MM.1S (cell line): ENCODE data around the gene NTN1.

ENCODE experiments used
- DNase-seq: peaks from one replicate; pipeline ENCODE4 v3.0.0-alpha.2; 2015
- H2AFZ ChIP-seq: fragments of 300-600 bp; sonication (generic); 2 replicates; pipeline ENCODE4 v1.6.0; 2016; ENCODE audit warnings: antibody characterized with exemption, low read length
- H3F3A ChIP-seq: fragments of 300-600 bp; sonication (generic); 2 replicates; pipeline ENCODE4 v1.6.1; 2016; ENCODE audit warnings: mild to moderate bottlenecking, antibody characterized with exemption, low read length, moderate library complexity, mixed read lengths; ENCODE audit not compliant: insufficient read depth
- H3K27ac ChIP-seq: fragments of 300-600 bp; sonication (generic); 2 replicates; pipeline ENCODE4 v1.5.1; 2016; ENCODE audit warnings: mild to moderate bottlenecking, low read length
- H3K27me3 ChIP-seq: fragments of 300-600 bp; sonication (generic); replicated peaks from 2 replicates; pipeline ENCODE4 v1.6.0; 2016; ENCODE audit warnings: low read length; ENCODE audit not compliant: insufficient read depth
- H3K36me3 ChIP-seq: fragments of 300-600 bp; sonication (generic); replicated peaks from 2 replicates; pipeline ENCODE4 v1.6.1; 2016; ENCODE audit warnings: mild to moderate bottlenecking, low read length, mixed read lengths; ENCODE audit not compliant: insufficient read depth
- H3K4me1 ChIP-seq: fragments of 300-600 bp; sonication (generic); 2 replicates; pipeline ENCODE4 v1.6.1; 2016; ENCODE audit warnings: low read length, mixed read lengths
- H3K4me2 ChIP-seq: fragments of 300-600 bp; sonication (generic); 2 replicates; pipeline ENCODE4 v1.6.0; 2016; ENCODE audit warnings: low read depth, low read length
- H3K4me3 ChIP-seq: fragments of 300-600 bp; sonication (generic); 2 replicates; pipeline ENCODE4 v1.5.1; 2016; ENCODE audit warnings: low read length, mixed read lengths
- H3K79me2 ChIP-seq: fragments of 300-600 bp; sonication (generic); 2 replicates; pipeline ENCODE4 v1.6.1; 2016; ENCODE audit warnings: mixed run types, low read length, mixed read lengths
- H3K9ac ChIP-seq: fragments of 300-600 bp; sonication (generic); 2 replicates; pipeline ENCODE4 v1.6.1; 2016; ENCODE audit warnings: low read length, mixed read lengths
- H3K9me2 ChIP-seq: fragments of 300-600 bp; sonication (generic); replicated peaks from 2 replicates; pipeline ENCODE4 v1.6.1; 2016; ENCODE audit warnings: mild to moderate bottlenecking, low read length, mixed read lengths; ENCODE audit not compliant: insufficient read depth
- H3K9me3 ChIP-seq: fragments of 300-600 bp; sonication (generic); replicated peaks from 2 replicates; pipeline ENCODE4 v1.6.1; 2016; ENCODE audit warnings: mild to moderate bottlenecking, low read length, mixed read lengths; ENCODE audit not compliant: insufficient read depth
- H4K20me1 ChIP-seq: fragments of 300-600 bp; sonication (generic); 2 replicates; pipeline ENCODE4 v1.6.1; 2016; ENCODE audit warnings: mild to moderate bottlenecking, low read length, moderate library complexity, mixed read lengths; ENCODE audit not compliant: insufficient read depth
- CTCF ChIP-seq: fragments of 300-600 bp; sonication (generic); IDR thresholded peaks from 2 replicates; pipeline ENCODE4 v1.5.1; 2016; ENCODE audit warnings: antibody characterized with exemption, low read length, mixed read lengths
- EZH2 ChIP-seq: fragments of 300-600 bp; sonication (generic); optimal IDR thresholded peaks from 2 replicates; pipeline ENCODE3; 2017; ENCODE audit warnings: low read depth, mild to moderate bottlenecking, antibody characterized with exemption, low read length, mixed read lengths
- EZH2phosphoT487 ChIP-seq: fragments of 300-600 bp; sonication (generic); IDR thresholded peaks from 2 replicates; pipeline ENCODE4 v1.6.1; 2018; ENCODE audit warnings: antibody characterized with exemption, low read length

The NTN1 gene

GRCh38 chr17:9244066-9245052, 223.0 kb downstream of the NTN1 start:
- H3K27ac ChIP-seq, result no peak overlapping the region
- no peaks in the 10 kb centered on the region for H3F3A ChIP-seq
- H3K79me2 ChIP-seq, result no peaks in the 10 kb centered on the region
- H3K27me3 ChIP-seq, result no peaks in the 10 kb centered on the region
- H3K9ac ChIP-seq, result no peak overlapping the region
- H3K9me2 ChIP-seq, result no peaks in the 10 kb centered on the region
- H3K36me3 ChIP-seq, result no peaks in the 10 kb centered on the region
- no peaks in the 10 kb centered on the region for H4K20me1 ChIP-seq
- H2AFZ ChIP-seq, result no peak overlapping the region
- H3K4me3 ChIP-seq, result no peak overlapping the region
- no peaks in the 10 kb centered on the region for H3K9me3 ChIP-seq
- no peaks in the 10 kb centered on the region for H3K4me1 ChIP-seq
- no peak for TF ChIP-seq EZH2
- no peak overlapping the region for H3K4me2 ChIP-seq
- DNase-seq, result no peak

GRCh38 chr17:9247401-9247938, 226.2 kb downstream of the NTN1 start:
- Histone ChIP-seq H3K27me3 (no peaks in the 10 kb centered on the region), H4K20me1 (no peaks in the 10 kb centered on the region), H3K79me2 (no peaks in the 10 kb centered on the region), H3K4me2 (no peak overlapping the region), H3K36me3 (no peaks in the 10 kb centered on the region), H3K9me3 (no peaks in the 10 kb centered on the region), H3K4me3 (no peak overlapping the region), H3K4me1 (no peaks in the 10 kb centered on the region), H2AFZ (no peak overlapping the region), H3K9ac (no peak overlapping the region), H3F3A (no peaks in the 10 kb centered on the region), H3K9me2 (no peaks in the 10 kb centered on the region), H3K27ac (no peak overlapping the region)
- no peak for DNase-seq
- TF ChIP-seq CTCF, result no peak
- TF ChIP-seq EZH2phosphoT487, result no peak
- no peak for TF ChIP-seq EZH2

- no peaks in the 10 kb centered on the region for H3F3A ChIP-seq
- H2AFZ ChIP-seq, result no peak overlapping the region
- DNase-seq, result no peak
- H3K79me2 ChIP-seq, result no peaks in the 10 kb centered on the region
- no peaks in the 10 kb centered on the region for H3K9me2 ChIP-seq
- no peak overlapping the region for H3K4me2 ChIP-seq
- H3K4me1 ChIP-seq, result no peaks in the 10 kb centered on the region
- no peaks in the 10 kb centered on the region for H3K36me3 ChIP-seq
- TF ChIP-seq CTCF (no peak), EZH2 (no peak), EZH2phosphoT487 (no peak)
- no peak overlapping the region for H3K27ac ChIP-seq
- no peak overlapping the region for H3K4me3 ChIP-seq
- H4K20me1 ChIP-seq, result no peaks in the 10 kb centered on the region
- H3K9ac ChIP-seq, result no peak overlapping the region
- no peaks in the 10 kb centered on the region for H3K9me3 ChIP-seq
- no peaks in the 10 kb centered on the region for H3K27me3 ChIP-seq
These were observed 228.1 kb downstream of the NTN1 start for GRCh38 chr17:9249245-9249953.
